HG02678 (cell line): ENCODE measurements around the gene FZD7.

ENCODE experiments used
- ATAC-seq: cut with Tn5 transposase; IDR thresholded peaks from one replicate; pipeline ENCODE4 v1.9.1; 2021; ENCODE audit warnings: mild to moderate bottlenecking, moderate library complexity; ENCODE audit not compliant: unreplicated experiment

FZD7 gene

DNA sequence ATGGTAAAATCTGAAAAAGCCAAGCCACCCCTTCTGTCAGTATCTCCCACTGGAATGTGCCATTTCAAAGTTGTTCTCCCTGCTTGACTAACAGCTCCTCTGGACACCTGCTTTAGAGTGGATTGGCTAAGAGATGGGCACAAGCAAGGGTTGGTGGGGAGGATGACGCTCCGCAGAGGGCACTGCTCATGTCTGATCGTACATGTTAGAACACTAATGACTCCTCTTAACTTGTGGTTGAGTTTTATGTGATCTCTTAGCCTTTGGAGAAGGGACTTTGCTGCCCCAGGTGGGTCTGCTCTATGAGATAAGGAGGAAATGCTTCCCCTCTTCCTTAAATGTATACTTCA lies 31.2 kb downstream of the FZD7 start:
- ATAC-seq: no peak

DNA sequence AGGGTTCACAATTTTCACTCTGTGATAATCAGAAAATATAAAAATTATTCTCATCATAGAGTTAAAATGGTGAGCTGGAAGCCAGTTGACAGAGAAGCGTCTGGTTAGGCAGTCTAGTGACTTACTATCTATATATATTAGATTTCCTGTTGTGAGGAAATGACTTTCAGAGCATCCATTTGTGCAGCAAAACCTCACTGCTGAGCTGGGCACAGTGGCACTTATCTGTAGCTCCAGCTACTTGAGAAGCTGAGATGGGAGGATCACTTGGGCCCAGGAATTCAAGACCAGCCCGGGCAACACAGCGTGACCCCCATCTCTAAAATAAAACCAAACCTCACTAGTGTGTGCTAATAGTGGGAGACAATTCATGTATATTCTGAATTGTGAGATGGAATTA lies 32.2 kb downstream of the FZD7 start:
- no peak for ATAC-seq

DNA sequence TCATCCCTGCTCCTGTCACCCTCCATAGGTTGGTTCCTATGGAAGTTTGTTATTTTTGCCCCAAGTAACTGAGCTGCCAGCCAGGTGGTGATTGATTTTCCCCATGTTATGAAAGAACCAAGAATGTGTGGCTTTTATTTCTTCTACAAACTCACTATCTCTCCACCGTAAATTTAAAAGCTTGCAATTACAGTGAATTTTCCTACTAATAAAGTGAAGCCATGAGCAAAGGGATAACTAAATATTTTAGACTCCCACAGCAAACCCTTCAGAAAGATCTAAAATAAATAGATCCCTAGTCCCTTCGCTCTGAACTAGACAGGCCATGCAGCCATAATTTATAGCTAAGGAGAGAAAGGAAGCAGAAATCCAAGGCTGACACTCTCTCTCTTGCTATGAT lies 33.2 kb downstream of the FZD7 start:
- ATAC-seq: no peak

DNA sequence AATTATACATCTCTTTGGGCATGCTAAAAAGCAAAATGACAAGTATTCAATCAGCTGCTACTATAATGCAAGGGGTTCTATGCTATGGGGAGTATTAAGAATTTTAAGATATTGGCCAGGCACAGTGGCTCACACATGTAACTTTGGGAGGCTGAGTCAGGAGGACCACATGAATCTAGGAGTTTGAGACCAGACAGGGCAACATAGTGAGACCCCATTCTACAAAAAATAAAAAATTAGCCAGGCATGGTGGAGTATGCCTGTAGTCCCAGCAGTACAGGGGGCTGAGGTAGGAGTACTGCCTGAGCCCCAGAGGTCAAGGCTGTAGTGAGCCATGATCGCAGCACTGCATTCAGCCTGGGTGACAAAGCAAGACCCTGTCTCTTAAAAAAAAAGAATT lies 33.9 kb downstream of the FZD7 start:
- ATAC-seq: no peak

DNA sequence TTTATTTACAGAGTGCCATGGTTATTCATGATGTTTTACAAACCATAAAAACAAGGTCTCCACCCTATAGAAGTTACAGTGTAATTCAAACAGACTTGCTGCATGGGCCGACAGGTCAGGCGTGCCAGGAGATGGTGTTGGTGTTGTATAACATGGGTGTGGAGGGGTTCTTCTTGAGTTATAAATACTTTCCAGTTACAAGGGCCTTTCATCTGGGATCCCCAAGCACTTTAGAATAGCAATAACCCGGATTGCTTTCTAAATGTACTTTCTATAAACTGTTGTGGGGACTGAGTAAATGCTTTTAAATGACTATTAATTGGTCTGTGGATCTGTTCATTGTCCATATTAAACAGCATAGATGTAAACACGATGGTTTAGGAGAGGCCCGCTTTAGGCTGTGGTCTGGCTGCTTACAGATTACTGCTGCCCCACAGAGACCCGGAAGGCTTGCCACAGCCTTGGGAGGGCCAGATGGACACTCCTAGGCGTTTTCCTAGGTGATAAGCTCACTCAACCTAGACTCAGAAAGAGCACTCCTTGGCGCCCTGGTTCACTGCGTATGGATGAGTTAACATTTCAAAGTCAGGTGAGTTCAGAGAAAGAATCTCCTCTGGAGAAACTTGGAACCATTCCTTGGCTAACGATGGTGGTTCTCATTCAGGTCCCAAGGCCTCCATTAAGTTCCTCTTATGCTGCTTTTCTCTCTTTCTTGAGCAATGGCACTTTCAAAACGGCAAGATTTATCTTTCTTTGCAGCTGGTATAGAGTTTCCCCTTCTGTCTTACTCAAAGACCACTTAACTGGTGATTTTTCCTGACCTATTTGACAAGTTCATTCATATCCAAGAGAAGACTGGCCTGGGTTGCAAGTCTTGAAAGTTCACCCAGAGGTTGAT lies 35.8 kb downstream of the FZD7 start:
- ATAC-seq: no peak

DNA sequence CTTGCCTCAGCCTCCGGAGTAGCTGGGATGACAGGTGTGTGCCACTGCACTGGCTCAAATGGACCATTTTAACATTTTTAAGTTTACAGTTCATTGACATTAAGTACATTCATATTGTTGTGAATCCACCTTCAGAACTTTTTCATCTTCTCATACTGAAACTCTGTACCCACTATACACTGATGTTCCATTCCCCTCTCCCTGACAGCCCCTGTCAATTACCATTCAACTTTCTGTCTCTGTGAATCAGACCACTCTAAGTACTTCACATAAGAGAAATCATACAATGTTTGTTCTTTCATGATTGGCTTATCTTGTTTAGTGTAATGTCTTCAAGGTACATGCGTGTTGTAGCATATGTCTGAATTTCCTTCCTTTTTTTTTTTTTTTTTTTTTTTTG lies 37.5 kb downstream of the FZD7 start:
- ATAC-seq: no peak

DNA sequence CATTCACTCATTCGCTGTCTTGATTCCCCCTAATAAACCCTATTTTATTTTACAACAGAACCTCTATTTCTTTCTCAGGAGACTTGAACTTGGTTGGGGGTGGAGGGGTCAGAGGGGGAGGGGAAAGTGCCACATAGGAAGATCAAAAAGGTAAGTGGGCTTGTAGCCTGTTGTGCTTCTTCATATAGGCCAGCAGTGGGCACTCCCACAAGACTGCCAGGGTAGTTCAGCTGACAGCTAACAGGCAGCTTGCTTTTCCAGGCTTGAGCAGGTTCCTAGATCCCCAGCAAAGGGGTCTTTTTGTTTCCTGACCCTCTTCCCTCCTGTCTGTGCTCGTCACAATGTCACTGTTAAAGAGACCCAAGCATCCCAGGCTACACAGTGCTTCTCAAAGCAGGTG lies 38.6 kb downstream of the FZD7 start:
- no peak for ATAC-seq

DNA sequence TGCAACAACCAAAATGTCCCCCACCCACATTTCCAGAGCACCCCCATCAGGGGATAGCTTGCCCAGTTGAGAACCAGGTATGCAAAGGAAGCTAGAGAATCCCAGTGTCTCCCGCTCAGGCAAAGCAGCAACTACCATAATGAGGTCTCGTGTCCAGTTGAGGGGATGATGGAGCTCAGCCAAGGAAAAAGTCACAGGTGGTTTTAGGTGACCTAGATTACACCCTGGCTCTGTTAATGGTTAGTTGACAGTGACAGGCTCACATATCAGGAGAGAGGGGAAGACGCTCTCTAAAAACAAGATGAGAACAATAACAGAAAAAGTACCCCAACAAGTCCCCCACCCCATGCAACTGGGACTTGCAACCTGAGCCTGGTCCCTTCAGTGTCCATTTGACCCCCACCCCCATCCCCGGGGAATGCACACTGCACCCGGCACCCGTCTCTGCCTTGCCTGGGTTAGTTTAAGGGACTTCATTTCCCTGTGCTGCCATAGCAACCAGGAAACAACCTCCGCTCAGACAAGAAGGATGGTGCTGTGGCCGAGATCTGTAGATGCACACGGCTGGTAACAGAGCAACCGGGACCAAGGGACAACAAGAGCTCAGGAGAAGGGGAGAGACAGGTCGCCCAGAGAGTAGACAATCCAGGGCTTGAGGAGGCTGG lies 39.2 kb downstream of the FZD7 start, which contains the start of gene KIAA2012:
Gene KIAA2012, plus strand, starts transcription at position 519 of the 665 bp plus-strand sequence. CDS start 373 bp downstream, outside the sequence.
- ATAC-seq: no peak

DNA sequence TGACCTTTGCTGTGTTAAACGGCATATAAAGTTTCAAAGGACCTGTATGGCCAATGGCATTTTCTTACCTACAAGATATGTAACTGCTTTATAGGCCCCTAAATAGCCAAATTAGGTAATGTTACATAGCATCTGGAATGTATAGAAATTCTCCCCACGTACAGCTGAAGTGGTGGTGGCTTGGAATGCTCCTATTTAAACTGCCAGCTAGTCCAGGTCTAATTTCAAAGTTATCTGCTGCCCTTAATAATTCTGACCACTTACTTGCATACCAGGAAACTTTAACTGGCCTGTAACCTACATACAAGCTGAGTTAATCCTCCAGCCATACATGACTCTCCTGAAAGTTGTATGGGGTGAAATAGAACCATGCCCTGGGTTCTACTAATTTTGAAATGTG lies 40.7 kb downstream of the FZD7 start:
- no peak for ATAC-seq

DNA sequence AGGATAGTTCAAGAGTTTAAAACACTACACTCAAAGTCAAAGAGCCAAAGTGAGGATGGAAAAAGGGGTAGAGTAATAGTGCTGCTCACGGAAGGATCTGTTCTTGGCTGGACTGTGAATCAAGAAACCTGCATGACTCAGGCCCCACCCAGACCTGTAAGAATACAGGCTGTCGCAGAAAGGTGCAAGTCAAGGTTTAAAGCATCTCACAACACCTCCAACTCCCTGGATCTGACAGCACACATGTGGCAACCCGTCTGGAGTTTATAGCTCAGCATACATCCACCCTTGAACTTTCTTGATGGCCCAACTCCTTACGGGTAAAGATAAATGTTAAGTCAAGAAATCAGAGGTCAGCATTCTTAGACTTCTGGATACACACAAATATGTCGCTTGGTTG lies 45.7 kb downstream of the FZD7 start:
- ATAC-seq: no peak

DNA sequence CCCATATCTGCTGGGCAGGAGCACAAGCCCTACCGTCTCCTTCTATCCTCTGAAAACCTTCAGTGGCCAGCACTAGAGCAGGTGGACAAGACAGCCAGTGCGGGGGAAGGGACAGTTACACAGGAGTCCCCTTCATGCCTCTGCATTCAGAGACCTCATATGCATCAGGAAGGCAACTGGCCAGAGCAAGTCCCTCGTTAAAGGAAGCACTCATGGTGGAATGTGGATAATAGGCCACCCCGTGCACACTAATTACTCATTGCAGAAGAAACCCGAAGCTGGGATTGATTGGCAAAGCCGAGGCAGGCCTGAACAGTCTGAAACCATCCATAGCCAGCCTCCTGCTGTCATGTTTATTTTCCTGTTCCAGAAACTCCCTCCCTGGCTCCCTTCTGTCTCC lies 50.6 kb downstream of the FZD7 start:
- ATAC-seq: no peak
